ENCODE measurements around the gene AP2B1.
"Not testable (repeated sequence)": the region's sequence is repeated elsewhere in the genome, so short reads cannot be mapped to it uniquely, and the experiment has no call there.

Gene AP2B1

DNA sequence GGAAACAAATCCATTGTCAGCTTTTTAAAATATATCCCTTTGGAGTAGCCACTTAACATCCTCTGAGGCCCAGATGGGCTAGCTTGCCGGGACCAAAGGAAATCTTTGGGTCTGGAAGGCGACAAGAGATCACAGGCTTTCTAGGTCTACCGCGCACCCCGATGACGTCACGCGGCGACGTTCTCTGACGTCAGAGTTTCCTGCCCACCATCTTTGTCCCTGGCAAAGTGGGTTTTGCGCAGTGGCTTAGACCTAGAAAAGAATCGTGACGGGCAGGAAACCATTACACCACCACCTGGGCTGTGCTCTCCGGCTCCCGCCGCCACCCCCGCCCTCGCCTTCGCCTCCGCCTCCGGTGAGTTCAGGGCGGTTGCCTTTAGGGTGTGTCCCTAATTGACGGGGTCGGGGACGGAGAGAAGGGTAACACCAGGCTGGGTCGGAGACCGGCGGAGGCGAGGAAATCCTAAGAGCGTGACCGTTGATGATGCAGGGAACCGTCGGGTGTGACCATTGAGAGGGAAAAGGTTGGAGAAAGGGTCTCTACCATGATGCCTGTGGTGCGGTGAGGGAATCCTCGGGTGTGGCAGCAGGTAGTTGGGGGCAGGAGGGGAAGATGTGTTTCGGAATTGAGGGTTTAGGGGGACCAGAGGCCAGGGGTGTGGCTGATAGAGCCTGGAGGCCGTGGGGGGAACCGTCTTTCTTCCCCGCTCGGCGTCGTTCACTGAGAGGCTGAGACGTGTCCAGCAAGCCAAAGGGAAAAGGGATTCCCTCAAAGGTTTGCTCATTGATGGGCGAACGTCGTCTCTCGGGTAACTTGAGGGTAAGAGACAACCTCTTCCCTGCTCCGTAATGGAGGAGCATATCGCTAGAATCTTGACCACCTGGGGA, at the start of gene AP2B1:
Gene AP2B1 (plus strand): TSS at position 249 of the 888 bp plus-strand sequence. CDS start 6,709 bp downstream, outside the sequence.
- DNase-seq = peak; percentile 94

- DNase-seq = no peak
These were observed 49.5 kb upstream of the AP2B1 start, which contains the start of gene SLFN12L for GRCh38 chr17:35537601-35538141. SLFN12L (minus strand) TSS chr17:35537678; CDS start chr17:35522364, 15,314 bp downstream.

- DNase-seq = no peak
These were observed 47.5 kb upstream of the AP2B1 start for GRCh38 chr17:35539659-35540026.

DNA sequence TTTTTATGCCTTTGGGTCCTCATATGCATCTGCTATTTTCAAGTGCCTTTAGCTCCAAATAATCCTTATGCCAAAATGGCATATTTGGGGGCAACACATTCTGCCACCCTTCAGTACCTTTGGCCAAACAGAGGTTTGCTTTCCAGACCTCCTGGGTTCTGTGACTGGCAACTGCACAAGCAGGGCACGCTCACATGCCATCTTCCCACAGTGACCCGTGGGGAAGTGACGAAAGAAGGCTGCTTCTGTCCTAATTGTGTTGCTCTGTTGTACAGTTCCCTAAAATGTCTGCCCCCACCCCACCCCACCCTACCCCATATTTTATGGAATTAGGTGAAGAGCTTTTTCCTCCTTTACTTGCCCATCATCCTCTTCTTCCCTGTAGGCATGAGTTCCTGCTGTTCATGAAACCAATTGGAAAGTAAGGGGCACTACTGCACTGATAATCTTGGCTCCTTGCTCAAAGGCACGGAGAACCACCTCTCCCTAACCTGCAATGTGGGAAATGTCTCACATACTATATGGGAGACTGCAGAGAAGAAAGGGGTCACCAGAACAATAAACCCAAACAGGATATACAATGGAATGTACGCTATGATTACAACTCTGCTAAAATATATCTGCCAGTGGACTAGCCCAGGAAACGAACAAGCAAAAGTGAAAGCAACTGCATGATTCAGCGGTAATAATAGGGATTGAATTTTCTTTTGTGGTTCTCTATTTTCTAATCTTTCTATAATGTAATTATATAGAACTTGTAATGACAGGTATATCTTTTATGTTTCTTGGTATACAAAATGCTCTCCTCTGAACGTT, 46.3 kb upstream of the AP2B1 start:
- peak; percentile 62 for DNase-seq

DNA sequence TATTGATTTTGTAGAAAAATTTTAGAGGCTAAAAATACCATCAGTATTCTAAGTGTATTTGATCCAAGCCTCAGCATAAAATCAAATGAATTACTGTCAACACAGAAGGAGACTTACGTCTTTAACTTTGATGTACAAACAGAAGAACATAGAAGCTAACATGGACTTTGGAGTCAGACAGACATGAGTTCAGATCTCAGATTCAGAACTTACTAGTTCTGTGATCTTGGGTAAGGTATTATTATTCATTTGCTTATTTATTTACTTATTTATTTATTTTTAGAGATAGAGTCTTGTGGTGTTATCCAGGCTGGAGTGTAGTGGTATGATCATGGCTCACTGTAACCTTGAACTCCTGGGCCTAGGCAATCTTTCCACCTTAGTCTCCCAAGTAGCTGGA, 45.7 kb upstream of the AP2B1 start:
- DNase-seq = no peak

DNA sequence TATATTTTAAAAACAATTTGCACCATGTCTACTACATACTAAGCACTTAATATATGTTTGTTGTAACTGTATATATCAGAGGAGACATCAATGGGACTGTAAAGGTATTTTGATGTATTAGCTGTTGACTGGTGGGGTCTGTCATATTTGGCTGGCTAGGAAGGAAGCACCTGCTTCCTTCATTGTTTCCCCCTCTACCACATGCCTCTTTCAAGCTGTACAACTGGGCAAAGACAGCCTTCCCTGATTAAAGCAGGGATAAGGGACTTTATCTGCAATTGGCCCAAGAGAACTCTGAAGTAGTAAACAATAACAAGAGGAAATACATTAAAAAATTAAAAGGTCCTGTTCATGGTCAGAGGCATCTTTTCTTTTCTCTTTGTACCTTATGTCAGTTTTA, 44.1 kb upstream of the AP2B1 start:
- no peak for DNase-seq

DNA sequence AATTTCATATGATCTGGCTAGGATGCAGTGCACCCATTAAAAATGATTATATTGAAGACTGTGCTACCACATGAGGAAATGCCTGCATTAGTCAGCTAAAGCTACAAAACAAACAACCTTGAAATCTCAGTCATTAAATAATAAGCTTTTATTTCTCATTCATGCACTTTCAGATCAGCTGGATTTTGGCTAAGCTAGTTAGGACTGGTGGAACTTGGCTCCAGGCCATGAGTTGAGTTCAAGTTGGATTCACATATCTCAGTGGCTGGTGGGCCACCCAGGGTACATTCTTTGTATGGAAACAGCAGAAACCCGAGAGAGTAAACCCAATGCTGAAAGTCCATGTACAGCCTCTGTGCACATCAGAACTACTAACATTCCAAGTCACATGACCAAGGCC, 43.3 kb upstream of the AP2B1 start:
- no peak for DNase-seq

GRCh38 chr17:35545150-35545549, 42.0 kb upstream of the AP2B1 start:
- DNase-seq = no peak

DNA sequence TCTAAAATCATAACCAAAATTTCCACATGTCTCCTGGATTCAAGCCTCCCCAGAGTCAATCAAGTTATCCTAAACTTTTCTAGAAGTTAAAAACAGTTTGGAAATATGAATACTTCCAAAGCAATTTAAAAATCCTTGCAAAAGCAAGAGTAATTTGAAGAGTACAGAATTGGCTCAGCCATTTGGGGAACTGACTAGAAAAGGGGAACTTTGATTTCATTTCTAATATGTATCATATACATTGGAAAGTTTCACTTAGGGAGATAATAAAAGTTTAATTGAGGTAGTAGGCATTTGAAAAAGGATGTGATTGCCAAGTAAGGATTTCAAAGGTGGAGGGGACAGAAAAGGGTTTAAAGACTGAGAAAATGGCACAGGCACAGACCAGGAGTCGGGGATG, 40.6 kb upstream of the AP2B1 start:
- DNase-seq = no peak

DNA sequence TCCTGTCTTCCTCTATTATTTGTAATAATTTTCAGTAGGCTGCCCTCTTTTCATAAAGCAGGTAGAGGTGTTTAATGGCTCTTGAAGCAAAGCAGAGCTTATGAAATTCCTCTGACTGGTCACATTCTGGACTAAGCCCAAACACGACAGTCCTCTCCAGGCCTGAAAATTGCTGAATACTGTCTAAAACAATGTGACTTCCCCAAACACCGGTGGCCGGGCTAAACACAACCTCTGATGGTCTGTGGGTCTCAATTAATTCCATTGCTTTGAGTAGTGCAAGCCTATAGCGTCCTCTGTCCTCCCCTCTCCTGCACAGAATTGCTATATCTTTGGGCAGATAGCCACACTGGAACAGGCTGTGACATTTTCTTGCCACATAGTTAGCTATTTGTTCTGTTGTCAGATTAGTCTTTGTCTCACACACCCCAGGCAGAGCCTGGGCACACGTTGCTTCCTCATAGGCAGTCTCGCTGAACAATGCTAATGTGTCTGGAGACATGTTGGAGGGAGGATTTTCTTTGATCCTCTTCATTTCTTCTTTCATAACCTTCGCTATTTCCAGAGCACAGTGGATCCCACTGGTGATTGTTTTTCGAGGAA, 38.8 kb upstream of the AP2B1 start:
- DNase-seq = no peak

- no peak for DNase-seq
These were observed 38.1 kb upstream of the AP2B1 start for GRCh38 chr17:35548978-35549377.

GRCh38 chr17:35553310-35553709, 33.8 kb upstream of the AP2B1 start:
- DNase-seq = no peak

DNA sequence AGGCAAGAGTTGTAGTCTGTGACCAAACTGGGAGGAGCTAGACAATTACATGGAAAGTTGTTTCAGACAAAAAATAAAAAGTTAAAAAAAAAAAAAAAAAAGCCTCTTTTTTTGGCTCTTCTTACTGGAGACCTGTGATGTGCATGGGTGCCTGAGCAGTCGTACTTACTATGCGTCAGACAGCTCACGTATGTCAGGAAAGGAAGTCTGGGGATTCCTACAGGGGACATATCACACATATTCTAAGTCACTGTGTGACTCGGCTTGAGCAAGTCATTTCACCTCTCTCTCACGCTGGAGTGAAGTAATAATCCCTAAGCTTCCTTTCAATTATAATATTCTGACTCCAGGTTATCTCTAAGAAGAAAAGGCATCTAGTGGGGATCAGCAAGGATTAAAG, 32.5 kb upstream of the AP2B1 start:
- DNase-seq = no peak

GRCh38 chr17:35555691-35556090, 31.4 kb upstream of the AP2B1 start:
- DNase-seq = no peak

DNA sequence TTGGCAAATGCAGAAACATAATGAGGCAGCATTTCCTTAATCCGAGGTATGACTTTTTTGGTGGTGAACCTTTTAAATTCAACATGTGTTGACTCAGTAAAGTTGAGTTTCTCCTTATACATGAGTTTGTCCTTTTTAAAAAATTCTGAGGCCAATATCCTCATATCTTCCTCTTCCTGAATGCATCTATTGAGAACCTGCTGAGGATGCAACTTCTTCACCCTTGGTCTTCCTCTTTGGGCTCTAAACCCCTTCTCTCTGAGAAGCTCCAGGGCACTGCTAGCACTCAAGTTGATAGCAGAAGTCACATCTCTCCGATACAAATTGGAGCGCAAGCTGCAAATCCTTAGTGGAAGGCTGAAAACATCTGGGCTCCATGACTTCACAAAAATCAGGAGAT, 29.8 kb upstream of the AP2B1 start:
- no peak for DNase-seq

DNA sequence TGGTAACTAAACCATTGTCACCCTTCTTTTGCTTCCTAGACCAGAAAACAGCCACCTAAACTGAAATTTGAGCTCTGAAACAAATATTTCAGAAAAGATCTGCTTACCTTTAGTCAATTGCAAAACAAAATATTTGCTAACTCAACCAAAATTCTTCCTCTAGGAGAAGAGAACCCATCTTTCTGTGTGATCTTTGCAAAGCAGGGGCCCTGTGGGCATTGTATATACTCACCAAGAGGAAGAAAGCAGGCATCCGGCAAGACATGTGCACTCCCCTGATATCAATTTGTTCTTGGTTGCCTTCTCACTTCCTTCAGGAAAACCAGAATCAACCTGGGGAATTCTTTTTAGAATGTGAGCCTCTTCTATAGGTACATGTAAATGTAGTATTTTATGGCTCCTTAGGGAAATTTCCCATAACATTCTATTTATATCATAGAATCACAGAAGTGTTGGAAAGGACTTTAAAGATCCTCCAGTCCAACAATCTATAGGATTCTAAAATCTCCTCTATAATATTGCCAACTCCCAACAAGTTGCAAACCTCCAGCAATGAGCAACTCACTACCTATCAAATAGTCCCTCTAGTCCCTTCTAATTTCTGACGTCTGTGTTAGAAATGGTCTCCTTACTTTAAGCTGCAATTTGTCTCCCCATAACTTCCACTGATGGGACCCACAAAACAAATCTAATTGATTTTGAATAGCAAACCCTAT, 27.5 kb upstream of the AP2B1 start:
- DNase-seq = no peak

DNA sequence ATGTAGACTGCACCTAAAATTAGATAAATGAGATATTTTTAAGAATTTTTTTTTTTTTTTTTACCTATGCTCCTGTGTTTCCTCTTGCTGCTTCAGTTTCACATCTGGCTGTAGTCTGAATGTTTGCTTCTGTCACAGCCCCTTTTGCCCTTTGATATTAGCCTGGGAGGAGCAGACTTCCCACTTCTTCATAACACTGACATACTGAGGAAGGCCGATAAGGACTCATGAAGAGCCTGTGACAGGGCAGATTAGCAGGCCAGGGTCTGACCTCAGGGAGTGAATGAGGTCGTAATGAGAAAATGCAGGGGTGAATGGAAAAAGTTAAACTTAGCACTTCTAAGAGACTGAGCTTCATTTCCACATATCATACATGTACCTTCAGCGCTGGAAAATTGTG, 26.4 kb upstream of the AP2B1 start, which contains the start of gene SLFN14:
Gene SLFN14 (minus strand): TSS at position 117 of the 400 bp plus-strand sequence. CDS start 2,757 bp downstream, outside the sequence.
- no peak for DNase-seq

DNA sequence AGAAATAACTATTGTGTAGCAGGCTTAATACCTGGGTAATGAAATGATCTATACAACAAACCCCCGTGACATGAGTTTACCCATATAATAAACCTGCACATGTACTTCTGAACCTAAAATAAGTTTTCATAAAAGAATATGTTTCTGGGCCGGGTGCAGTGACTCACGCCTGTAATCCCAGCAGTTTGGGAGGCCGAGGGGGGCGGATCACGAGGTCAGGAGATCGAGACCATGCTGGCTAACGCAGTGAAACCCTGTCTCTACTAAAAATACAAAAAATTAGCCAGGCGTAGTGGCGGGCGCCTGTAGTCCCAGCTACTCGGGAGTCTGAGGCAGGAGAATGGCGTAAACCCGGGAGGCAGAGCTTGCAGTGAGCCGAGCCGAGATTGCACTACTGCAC, 23.9 kb upstream of the AP2B1 start:
- DNase-seq = not testable (repeated sequence)

DNA sequence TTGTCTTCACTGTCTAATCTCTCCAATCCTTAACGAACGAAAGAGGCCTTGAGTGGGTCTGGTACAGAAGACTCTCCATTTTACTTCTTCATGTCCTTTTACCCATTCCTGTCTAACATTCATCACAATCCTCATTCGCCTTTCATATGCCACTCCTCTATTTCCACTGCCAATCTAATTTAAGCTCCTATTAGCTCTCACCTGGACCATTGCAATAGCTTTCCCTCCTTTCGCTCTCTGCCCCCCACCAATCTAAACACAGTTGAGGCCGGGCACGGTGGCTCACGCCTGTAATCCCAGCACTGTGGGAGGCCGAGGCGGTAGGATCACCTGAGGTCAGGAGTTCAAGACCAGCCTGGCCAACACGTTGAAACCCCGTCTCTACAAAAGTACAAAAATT, 20.2 kb upstream of the AP2B1 start:
- no peak for DNase-seq

DNA sequence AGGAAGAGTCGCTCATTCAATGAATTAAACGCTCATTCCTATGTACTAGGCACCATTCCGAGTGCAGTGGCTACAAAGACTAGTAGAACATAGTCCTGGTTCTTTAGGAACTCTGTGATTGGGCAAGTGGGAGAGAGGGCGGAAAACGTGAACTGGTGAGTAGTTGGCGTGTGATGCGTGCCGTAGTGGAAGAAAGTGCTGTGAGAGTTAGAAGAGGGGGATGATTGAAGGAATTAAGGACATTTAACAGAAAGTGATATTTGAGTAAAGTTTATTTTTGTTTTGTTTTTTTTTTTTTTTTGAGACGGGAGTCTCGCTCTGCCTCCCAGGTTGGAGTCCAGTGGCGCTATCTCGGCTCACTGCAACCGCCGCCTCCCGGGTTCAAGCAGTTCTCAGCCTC, 18.6 kb upstream of the AP2B1 start:
- DNase-seq = peak; percentile 70

GRCh38 chr17:35569405-35569804, 17.7 kb upstream of the AP2B1 start:
- DNase-seq = no peak

DNA sequence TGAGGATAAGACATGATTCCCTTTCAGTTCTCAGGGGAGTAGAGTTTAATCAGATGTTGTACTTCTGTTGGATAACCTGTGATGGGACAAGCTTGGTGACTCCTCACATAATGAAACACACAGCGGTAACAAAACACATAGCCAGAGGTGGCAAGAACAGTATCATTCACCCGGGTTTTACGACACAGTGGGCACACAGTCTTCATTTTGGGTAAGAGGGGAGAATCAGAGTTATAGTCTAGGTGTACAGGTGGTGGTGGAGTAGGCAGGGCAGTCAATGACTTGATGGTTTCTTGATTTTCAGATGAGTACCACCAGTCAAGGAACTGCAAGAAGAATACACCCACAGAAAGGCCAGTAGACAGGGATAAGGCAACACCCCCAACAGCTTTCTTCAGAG, 11.4 kb upstream of the AP2B1 start:
- DNase-seq = no peak

DNA sequence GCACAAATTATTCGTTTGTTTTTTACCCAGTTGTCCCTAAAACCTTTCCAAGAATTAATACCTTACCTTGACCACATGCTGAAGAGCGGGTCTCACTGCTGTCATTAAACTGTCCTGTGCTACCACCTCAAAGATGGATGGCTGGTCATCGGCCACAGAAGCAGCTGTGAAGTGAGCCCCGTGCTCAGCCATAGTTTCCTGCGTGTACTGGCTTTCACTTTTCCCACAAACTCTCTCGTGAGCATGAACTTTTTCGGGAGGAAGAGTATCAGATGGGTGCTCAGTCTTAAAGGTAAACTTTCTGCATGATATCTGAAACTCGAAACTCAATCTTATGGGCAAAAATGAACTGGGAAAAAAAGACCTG, 9.3 kb upstream of the AP2B1 start:
- DNase-seq = peak; percentile 19

All from stimulated activated CD4-positive, alpha-beta T cell treated with anti-CD3 and anti-CD28 coated beads, Interleukin-15, amount 100 ng/mL, for 24 hours (primary cell).